Smooth muscle cell (in vitro differentiated cells): Measurements from ENCODE around the gene KDM2B. TPM values are rescaled to one million over a fixed set of nuclear protein-coding genes. Genes with fewer than 3 reads are reported as not detected.
A peak's percentile ranks its signal among the peaks of the same experiment; 100 is the strongest.

Source experiments
- DNase-seq: peaks from one replicate; lab custom pipeline; 2025; ENCODE audit not compliant: unreplicated experiment; lab: John Stamatoyannopoulos, UW
- H2AFZ ChIP-seq: fragments of 200-600 bp; sonication (generic); 2 replicates; pipeline ENCODE4 v1.6.0; 2016; ENCODE audit warnings: antibody characterized with exemption, low read depth, mild to moderate bottlenecking
- H3F3A ChIP-seq: fragments of 200-600 bp; sonication (generic); 2 replicates; pipeline ENCODE4 v1.6.0; 2017; ENCODE audit warnings: antibody characterized with exemption, low read depth
- H3K27ac ChIP-seq: fragments of 200-600 bp; sonication (generic); 2 replicates; pipeline ENCODE4 v1.5.1; 2016; ENCODE audit warnings: low read depth, mild to moderate bottlenecking
- H3K27me3 ChIP-seq: fragments of 200-600 bp; sonication (generic); 2 replicates; pipeline ENCODE4 v1.6.1; 2016; ENCODE audit warnings: low read depth, mild to moderate bottlenecking
- H3K36me3 ChIP-seq: fragments of 200-600 bp; sonication (generic); 2 replicates; pipeline ENCODE4 v1.5.1; 2016; ENCODE audit warnings: low read depth
- H3K4me1 ChIP-seq: fragments of 200-600 bp; sonication (generic); 2 replicates; pipeline ENCODE4 v1.5.1; 2016; ENCODE audit warnings: low read depth
- H3K4me2 ChIP-seq: fragments of 200-600 bp; sonication (generic); 2 replicates; pipeline ENCODE4 v1.6.0; 2016; ENCODE audit warnings: mild to moderate bottlenecking
- H3K4me3 ChIP-seq: fragments of 200-600 bp; sonication (generic); 2 replicates; pipeline ENCODE4 v1.5.1; 2016; ENCODE audit warnings: mild to moderate bottlenecking
- H3K79me2 ChIP-seq: fragments of 200-600 bp; sonication (generic); 2 replicates; pipeline ENCODE4 v1.6.0; 2016; ENCODE audit warnings: low read depth, mild to moderate bottlenecking
- H3K9ac ChIP-seq: fragments of 200-600 bp; sonication (generic); 2 replicates; pipeline ENCODE4 v1.6.0; 2016; ENCODE audit warnings: low read depth
- H3K9me3 ChIP-seq: fragments of 200-600 bp; sonication (generic); replicated peaks from 2 replicates; pipeline ENCODE4 v1.5.1; 2016; ENCODE audit warnings: low read depth
- H4K20me1 ChIP-seq: fragments of 200-600 bp; sonication (generic); 2 replicates; pipeline ENCODE4 v1.6.0; 2016; ENCODE audit warnings: low read depth
- CTCF ChIP-seq: fragments of 200-600 bp; sonication (generic); IDR thresholded peaks from 2 replicates; pipeline ENCODE4 v1.5.1; 2017; ENCODE audit warnings: borderline replicate concordance, mild to moderate bottlenecking, antibody characterized with exemption; ENCODE audit not compliant: insufficient read depth, poor library complexity, severe bottlenecking
- WGBS: methylation state at CpG from one replicate; pipeline ENCODE4 v1.1.7; 2016; ENCODE audit warnings: low lambda C conversion rate; 5-methylcytosine and 5-hydroxymethylcytosine counted together
- polyA plus RNA-seq: library from polyadenylated mRNA; unstranded; fragments of >200 nt; fragmentation: Nextera tagmentation; extraction: Ambion mirVana; gene quantifications from 2 replicates; pipeline ENCODE4 v1.2.1, GENCODE V29; 2016
- total RNA-seq: library from RNA; depleted of rRNA; stranded (reverse); fragments of >200 nt; gene quantifications from 2 replicates; pipeline ENCODE4 v1.2.3, GENCODE V29; 2014

Gene KDM2B
- total and polyA plus RNA-seq, 2 experiments from 2014 or later = 16.3 to 34.9 TPM

DNA sequence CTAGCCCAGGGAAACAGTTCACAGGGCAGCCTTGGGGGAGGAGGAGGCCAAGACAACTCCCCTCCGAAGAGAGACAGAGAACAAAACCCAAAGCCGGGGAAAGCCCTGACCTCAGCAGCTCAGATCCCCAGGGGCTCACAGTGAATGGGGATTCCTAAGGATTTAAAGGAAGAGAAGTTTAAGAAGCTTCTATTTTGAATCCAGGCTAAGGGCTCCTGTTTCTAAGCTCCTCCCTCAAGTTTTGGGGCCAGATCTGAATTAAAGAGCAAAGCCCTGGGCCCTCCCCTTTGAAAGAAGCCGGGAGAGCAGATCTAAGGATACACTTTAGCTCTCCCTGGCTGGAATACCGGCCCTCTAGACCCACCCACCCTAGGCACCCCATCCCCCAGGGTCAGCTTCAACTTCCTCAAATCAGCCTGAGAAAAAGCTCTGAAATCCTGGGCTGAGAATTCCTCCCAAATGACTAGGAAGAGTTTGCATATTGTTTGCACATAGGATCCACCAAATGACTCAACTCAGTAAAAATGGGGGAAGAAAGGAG, 3.9 kb downstream of the KDM2B start:
- no peak overlapping the region for H3K4me3 ChIP-seq

DNA sequence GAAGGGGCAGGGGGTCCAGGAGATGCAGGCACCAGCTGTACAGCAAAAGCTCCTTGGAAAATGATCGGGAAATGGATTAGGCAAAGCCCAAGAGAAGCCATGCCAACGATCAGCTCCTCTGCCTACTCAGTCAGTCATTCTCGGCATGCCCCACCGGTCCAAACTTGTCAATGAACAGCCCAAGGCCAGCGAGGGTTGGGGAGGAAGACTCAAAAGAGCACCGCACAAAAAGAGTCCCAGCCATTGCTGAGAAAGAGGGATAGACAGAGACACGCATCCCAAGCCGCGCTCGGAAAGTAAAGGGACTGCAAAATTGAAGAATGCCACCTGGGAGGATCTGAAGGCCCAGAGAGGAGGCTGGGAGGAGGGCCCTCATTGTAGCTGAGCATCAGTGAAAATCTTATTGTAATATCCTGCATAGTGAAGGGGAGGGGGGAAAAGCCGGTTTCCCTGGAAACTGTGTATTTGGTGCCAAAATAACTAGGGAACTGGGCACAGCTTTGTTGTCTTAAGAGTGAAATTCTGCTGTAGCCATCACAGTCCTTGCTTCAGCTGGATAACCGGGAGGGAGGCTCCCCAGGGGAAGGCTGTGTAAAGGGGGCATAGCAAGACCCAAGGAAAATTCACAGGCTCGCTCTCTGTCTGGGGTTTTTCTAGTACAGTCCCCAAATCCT, 4.7 kb downstream of the KDM2B start:
- Histone ChIP-seq H3F3A (peaks cover 13% of the 10 kb centered on the region), H4K20me1 (no peaks in the 10 kb centered on the region), H3K4me3 (no peak overlapping the region), H3K4me2 (peak overlapping the region; percentile 100), H3K79me2 (no peaks in the 10 kb centered on the region), H3K36me3 (no peaks in the 10 kb centered on the region), H3K9ac (no peak overlapping the region), H3K4me1 (peaks cover 38% of the 10 kb centered on the region), H2AFZ (no peak overlapping the region), H3K9me3 (no peaks in the 10 kb centered on the region), H3K27ac (peak overlapping the region; percentile 87), H3K27me3 (no peaks in the 10 kb centered on the region)
- no peak for DNase-seq
- TF ChIP-seq CTCF = no peak
- 73% methylated on average over 13 of the region's 13 CpGs for WGBS

More for the DNA sequence above, 3.9 kb downstream of the KDM2B start:
- peaks cover 13% of the 10 kb centered on the region for H3F3A ChIP-seq
- H3K79me2 ChIP-seq = no peaks in the 10 kb centered on the region
- no peaks in the 10 kb centered on the region for H3K27me3 ChIP-seq
- peaks cover 45% of the 10 kb centered on the region for H3K4me1 ChIP-seq
- WGBS = 7% methylated on average over 4 of the region's 4 CpGs
- H4K20me1 ChIP-seq = no peaks in the 10 kb centered on the region
- no peaks in the 10 kb centered on the region for H3K36me3 ChIP-seq
- no peak for TF ChIP-seq CTCF
- H2AFZ ChIP-seq = peak overlapping the region; percentile 75
- no peaks in the 10 kb centered on the region for H3K9me3 ChIP-seq
- H3K4me2 ChIP-seq = peak overlapping the region; percentile 100
- H3K9ac ChIP-seq = peak overlapping the region; percentile 76
- peak overlapping the region; percentile 87 for H3K27ac ChIP-seq
- DNase-seq = no peak

DNA sequence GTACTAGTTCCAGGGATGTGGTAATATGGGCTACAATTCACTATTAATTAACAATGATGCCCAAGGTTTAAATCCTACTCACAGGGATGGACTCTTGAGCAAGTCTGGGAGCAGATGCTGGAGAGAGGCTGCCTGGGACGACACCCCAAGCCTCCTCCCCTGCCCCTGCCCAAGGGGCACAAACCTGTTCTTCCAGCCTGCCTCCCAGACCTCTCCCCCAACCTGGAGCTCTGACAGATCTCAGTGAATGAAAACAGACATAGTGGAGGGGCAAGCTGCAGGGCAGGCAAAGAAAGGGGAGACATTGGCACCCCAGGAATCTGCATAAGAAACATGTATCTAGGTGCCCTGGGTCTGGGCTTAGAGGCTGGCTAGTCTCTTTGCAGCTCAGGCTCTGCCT, 5.8 kb downstream of the KDM2B start:
- no peaks in the 10 kb centered on the region for H3K9me3 ChIP-seq
- no peak overlapping the region for H2AFZ ChIP-seq
- no peaks in the 10 kb centered on the region for H4K20me1 ChIP-seq
- no peaks in the 10 kb centered on the region for H3K79me2 ChIP-seq
- 100% methylated on average over 1 of the region's 1 CpG for WGBS
- no peak overlapping the region for H3K4me3 ChIP-seq
- no peak overlapping the region for H3K9ac ChIP-seq
- no peak for DNase-seq
- H3K4me1 ChIP-seq = peaks cover 38% of the 10 kb centered on the region
- no peaks in the 10 kb centered on the region for H3K36me3 ChIP-seq
- TF ChIP-seq CTCF = no peak
- no peaks in the 10 kb centered on the region for H3K27me3 ChIP-seq
- H3F3A ChIP-seq = peaks cover 13% of the 10 kb centered on the region
- no peak overlapping the region for H3K4me2 ChIP-seq
- no peak overlapping the region for H3K27ac ChIP-seq

DNA sequence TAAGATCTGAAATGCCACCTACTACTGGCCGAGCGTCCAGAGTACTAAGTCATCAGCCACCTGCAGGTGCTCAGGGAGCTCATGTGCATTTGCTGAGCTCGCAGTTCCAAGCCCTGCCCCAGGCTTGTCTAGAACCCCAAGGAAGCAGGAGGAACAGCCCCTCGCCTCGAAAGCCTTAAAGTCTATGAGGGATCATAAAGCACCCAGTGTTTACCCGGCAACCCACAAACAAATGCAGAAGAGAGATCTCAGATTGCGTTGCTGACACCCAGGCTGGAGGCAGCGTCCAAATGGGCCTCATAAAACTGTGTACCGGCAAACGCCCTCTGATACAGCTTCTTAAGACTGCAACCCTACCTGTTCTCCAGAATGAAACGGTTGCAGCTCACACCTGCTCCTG, 6.8 kb downstream of the KDM2B start:
- no peaks in the 10 kb centered on the region for H3K79me2 ChIP-seq
- no peak overlapping the region for H3K4me3 ChIP-seq
- H3K27ac ChIP-seq = no peak overlapping the region
- no peaks in the 10 kb centered on the region for H3K36me3 ChIP-seq
- no peak overlapping the region for H3K4me2 ChIP-seq
- peaks cover 38% of the 10 kb centered on the region for H3K4me1 ChIP-seq
- H4K20me1 ChIP-seq = no peaks in the 10 kb centered on the region
- H2AFZ ChIP-seq = no peak overlapping the region
- no peaks in the 10 kb centered on the region for H3K9me3 ChIP-seq
- no peak overlapping the region for H3K9ac ChIP-seq
- 89% methylated on average over 11 of the region's 11 CpGs for WGBS
- no peaks in the 10 kb centered on the region for H3K27me3 ChIP-seq
- no peak for DNase-seq
- H3F3A ChIP-seq = peaks cover 13% of the 10 kb centered on the region
- no peak for TF ChIP-seq CTCF
